ENCODE results near the gene CYB5A.

Gene CYB5A

DNA sequence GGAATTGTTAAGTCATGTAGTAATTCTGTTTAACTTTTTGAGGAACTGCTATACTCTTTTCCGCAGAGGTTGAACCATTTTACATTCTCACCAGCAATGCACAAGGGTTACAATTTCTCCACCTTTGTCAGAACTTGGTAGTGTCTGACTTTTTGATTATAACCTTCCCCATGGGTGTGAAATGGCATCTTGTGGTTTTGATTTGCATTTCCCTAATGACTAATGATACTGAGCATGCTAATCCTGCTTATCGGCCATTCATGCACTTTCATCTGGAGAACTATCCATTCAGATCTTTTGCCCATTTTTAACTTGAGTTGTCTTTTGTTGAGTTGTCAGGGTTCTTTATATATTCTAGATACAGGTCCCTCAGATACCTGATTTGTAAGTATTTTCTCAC, 47.2 kb downstream of the CYB5A start:
- DNase-seq (ENCODE audit: low spot score): no peak

DNA sequence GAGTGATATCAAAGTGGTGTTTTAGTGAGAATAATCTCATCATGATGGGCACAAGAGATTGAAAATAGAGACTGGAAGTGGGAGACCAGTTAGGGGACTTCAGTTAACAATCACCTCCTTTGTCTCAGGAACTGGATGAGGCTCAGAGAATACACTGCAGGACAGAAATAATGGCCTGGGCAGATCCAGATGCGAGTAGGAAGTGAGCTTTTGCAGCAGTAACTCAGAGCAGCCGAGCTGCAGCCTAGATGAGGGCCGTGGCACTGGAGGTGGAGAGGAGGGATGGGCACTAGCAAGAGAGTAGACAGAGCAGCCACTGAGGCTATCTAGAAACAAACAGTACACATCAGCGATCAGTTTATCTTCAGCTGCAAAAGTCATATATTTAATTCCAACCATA, 48.6 kb downstream of the CYB5A start:
- DNase-seq (ENCODE audit: low spot score): no peak

DNA sequence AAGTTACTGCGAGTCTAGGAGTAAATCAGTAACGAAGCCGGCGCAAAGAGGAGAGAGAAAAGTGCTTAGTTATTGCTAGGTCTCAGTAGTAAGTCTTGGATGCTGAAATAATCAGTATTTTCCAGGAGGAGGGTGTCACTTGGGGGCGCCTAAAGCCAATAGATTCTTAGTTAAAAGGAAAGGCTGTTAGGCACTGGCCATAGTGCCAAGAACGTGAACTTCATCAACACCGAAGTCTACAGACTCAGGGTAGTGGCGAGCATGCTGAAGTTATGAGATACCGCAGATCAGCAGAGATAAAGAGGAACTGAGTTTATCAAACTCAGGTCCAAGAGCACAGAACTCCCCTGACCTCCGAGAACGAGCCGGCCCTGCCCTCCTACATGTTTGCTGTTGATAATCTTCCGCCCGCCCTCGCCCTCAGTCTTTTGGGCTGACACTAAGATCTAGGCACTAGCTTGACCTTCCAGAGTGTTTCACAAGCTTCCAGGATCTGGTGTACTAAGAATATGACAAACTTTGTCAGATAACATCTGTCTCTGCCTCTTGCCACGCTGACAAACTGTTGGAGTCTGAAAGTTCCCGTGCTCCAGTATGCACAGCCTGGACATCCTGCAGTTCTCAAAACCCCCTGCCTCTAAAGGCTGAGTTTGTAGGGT, 49.2 kb downstream of the CYB5A start:
- peak; percentile 46 for DNase-seq (ENCODE audit: low spot score)

DNA sequence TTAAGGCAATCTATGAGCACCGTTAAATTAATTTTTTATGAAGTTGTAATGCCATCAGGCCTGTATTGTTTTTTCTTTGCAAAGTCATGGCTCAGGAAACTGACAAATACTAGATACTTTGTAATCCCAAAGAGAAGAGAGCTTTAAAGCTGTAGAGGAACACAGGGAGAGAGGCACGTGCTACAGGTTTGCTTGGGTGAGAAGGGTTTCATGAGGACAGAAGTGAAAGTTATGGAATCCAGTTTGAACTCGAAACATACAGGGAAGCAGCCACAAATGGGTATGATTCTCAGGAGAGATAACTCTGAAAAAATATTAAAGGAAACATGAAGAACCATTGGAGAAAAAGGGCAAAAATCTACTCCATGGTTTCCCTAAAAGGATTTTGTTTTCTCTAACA, 49.8 kb downstream of the CYB5A start:
- no peak for DNase-seq (ENCODE audit: low spot score)

DNA sequence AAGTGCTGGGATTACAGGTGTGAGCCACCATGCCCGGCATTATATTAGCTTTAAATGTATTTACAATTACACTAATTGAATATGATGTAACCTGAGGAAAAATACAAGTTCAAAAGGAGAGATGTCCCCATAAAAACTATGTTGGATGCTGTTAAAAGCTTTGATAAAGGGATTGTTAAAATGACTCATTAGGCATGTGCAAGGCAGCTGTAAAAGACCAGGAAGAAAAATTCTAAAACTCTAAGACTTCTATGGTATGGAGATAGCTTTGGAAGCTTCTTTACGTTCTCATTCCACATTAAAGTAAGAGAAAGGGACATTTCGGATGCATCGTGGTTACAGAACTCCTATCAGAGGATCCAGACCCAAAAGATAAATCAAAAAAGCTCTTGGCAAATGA, 50.3 kb downstream of the CYB5A start:
- no peak for DNase-seq (ENCODE audit: low spot score)

DNA sequence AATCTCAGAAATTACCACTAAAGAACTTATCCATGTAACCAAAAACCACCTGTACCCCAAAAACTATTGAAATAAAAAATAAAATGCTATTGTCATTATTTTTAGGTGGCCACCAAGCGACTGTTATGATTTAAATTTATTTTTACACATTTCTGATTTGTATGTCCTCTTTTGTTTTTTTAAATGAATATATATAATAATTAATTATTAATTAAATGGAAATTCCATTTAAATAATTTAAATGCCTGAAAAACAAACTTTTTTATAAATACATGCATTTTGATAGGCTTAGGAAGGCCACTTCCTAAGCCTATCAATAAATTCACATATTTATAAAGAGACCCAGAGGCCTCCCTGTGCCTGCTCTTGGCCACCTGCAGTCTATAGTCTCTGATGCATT, 52.2 kb downstream of the CYB5A start:
- DNase-seq (ENCODE audit: low spot score): no peak

DNA sequence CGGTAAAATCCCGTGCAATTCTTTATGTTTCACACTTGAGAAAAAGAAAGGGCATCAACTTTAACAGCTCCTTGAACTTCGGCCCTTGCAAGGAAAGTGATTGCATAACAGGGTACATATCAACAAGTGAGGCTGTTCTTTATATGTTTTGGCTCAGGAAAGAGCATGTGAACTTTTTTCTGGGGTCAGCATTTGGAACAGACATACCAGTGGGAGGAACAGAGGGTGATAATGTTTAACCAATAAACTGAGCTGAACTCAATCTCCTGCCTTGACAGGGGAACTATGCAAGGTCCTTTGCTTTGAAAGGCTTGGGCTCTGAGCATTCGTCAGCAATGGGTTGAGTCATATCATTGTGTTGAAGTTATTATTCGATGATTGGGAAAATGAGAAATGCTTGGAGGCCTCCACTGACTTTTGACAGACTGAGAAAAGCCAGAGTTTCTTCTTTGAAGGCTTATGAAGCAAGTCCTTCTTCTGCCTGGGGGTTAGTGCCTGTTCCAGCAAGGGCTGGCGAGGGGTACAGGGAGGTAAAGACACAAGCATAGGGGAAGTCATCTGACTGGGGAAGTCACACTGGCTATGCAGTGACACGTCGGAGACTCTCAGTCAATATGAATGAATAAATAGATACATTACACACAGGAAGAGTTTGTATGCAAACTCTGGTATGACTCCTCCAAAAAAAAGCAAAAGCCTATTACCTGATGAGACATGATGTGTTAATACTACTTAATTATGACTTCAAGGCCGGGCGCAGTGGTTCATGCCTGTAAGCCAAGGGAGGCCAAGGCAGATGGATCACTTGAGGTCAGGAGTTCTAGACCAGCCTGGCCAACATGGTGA, 57.2 kb downstream of the CYB5A start:
- DNase-seq (ENCODE audit: low spot score): no peak

DNA sequence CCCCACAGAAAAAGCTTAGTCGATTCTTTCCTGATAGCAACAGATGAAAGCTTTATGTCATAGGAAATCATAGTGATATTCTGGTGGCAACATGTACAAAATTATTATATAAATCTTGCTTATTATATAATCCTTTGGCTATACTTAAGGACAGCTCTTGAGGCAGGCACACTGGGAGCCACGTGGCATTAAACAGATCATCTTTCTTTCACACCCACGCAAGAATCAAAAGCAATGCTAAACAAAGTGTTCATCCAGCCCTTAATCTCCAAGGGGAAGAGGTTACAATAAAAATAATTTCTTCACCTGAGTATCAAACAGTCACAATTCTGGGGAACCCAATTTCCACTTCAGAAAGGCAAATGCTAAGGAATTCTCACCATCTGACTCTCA, 57.8 kb downstream of the CYB5A start:
- no peak for DNase-seq (ENCODE audit: low spot score)

DNA sequence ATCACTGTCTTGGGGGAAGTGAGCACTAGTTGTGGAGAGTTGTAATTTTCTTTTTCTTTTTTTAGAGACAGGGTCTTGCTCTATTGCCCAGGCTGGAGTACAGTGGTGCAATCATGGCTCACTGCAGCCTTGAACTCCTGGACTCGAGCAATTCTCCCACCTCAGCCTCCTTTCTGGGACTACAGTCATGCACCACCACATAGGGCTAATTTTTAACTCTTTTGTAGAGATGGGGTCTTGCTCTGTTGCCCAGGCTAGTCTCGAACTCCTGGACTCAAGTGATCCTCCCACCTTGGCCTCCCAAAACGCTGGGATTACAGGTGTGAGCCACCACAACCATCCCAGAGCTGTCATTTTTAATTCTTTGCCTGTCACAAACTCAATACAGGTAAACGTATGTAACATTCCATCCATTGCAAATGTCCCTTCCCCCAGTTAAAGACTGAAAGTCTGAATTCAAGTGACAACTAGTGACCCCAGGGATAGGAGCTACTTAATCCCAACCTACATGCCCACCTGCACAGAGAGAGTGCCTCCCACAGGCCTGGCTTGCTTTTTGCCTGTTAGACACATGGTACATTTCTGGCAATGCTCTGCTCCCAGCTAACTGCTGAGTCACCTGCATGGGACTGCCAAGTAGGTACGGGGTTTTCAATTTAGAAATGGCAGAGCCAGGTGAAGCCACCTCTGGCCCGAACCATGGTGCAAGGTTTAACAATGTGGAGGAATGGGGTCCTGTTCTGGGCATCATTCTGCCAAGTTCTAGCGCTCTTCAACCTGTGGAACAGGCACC, 60.6 kb downstream of the CYB5A start:
- DNase-seq (ENCODE audit: low spot score): no peak

DNA sequence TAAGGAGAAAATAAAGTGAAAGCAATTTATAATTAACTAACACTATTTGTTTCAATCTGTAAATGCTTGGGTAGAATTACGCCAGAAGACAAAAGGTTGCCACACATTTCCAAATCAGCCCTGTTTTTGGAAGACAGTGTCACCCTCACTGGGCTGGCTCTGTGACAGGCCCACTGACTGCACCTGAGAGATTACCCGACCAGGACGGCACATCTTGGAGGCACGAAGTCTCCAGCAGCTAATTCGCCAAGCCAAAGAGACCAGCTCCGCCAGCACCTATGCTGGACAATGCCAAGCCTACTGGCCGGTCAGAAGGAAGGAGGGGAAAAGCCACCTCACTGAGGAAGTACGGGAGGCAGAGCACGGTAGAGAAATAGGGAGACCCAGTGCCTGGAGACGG, 61.9 kb downstream of the CYB5A start:
- no peak for DNase-seq (ENCODE audit: low spot score)

DNA sequence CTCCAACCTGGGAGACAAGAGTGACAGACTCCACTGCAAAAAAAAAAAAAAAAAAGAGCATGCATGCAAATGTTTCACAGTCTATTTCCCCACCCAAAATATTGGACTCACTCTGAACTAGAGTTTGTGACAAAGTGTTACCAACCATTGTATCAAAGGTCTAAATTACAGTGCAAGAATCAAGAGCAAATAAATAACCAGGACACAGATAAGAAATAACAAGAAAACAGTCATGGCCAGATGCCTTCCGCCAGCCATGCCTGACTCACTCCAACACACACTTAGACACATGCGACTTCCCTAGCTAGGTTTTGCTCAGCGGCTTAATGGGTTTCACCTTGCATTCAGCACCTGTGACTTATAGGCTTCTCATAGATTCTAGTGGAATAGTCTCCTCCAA, 62.8 kb downstream of the CYB5A start:
- no peak for DNase-seq (ENCODE audit: low spot score)

DNA sequence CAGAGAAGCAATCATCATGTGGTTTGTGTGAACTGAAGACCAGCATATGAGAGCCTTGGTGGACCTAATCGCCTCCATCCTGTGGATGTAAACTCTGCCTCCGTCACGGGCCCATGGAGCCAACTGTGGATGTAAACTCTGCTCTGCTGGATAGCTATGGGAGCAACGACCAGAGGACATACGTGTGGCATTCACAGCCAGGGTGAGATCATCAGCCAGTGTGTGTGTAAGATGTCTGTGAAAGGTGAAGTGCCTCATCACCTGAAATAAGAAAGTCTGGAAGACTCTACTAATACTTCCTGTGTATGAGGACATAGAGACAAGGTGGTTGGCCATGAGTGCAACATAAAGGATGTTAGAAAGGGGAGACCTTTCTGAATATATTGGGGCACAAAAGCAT, 63.5 kb downstream of the CYB5A start:
- no peak for DNase-seq (ENCODE audit: low spot score)

DNA sequence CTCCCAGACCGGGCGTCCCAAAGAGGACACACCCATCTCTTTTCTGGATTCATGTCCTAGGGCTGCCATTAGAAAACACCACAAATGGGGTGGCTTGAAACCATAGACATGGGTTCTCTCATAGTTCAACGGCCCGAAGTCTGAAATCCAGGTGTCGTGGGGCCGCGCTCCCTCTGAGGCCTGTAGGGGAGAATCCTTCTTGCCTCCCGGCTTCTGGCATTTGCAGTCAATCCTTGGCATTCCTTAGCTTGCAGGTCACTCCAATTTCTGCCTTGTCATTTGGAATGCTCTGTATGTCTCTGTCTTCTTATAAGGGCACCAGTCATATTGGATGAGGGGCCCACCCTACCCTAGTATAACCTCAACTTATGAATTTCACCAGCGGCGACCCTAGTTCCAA, 65.1 kb downstream of the CYB5A start:
- DNase-seq (ENCODE audit: low spot score): no peak

DNA sequence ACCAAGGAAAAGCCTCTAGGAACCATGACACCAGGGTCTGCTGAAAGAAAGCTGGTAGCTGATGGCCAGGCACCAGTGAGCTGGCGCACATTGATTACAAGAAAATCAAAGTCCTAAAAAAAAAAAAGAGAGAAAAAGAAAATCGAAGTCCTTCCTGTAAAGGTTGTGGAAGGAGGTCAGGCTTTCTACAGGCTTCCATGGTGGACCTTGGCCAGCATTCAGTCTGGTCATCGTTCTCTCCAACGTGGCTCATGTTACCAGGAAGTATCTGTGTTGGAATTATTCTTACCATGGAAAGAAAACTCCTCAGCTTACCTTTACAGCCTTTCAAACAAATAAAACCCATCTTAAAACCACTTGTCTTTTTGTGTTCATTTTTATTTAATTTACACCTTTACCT, 65.6 kb downstream of the CYB5A start:
- DNase-seq (ENCODE audit: low spot score): no peak

DNA sequence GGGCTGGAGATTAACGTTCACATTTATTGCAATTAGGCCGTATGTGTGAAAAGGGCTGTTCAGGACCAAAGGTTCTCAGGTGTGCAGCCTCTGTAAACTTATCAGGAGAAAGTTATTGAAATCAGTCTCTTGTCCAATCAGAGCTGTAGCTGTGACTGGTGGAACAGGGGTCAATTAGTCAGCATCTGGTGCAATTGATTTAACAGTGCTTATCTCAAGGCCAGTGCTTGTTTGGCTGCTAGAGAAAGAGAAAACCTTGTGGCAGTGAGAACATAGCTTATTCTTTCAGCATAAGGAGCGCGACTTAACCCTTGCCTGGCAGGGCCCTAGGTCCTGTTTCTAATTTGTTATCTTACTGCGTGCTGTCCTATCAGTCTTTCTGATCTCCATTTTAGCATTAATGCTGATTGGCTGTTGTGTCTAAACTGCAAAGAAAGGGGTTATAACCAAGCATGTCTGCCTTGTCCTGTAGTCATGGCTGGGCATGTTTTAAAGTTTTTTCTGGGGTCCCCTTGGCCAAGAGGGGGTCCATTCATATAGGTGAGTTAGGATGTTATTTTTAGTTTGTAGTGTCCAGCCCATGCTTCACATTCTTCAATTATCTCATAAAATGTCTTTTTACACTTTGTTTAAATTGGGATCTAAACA, 66.4 kb downstream of the CYB5A start:
- DNase-seq (ENCODE audit: low spot score): no peak

DNA sequence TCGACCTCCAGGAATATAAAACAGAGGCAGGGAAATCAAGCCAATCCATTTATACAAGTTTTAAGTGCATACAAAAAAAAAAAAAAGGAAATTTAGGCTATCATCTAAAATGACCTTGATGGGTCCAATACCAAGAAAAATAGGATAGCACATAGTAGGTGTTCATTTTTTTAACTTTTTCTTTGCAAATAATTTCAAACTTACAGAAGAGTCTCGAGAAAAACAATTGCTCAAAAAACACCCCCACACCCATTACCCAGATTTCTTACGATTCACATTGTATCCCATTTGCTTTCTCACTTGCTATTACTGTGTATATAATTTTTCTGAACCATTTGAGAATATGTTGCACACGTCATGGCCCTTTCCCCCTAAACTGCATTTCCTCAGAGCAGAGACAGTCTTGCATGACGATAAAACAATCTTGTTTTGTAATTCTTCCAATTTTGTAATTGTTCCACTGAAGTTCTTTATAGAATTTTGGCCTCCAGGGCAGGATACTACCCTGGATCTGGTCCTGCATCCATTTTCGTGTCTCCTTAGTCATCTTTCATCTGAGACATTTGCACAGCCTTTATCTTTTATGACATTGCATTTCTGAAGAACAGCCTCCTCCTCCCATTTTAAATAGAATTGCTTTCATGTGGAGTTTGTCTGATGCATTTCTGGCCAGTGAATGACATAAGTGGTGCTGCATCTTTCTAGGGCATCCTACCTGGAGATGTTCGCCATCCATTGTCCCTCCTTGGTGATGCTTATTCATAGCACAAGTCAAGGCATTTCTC, 68.9 kb downstream of the CYB5A start:
- no peak for DNase-seq (ENCODE audit: low spot score)

DNA sequence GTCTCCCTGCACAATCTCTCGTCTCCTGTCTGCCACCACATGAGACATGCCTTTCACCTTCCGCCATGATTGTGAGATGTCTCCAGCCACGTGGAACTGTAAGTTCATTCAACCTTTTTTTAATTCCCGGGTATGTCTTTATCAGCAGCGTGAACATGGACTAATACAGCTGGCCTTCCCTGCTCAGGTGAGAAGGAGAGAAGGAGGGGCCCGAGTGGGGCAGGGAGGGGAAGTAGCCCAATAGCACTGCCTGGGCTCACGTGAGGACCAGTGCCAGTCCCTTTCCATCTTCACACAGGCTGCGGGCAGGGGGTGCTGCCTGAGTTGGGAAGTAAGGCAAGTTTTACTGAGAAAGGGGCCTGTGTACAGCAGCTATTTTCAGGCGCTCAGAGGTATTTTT, 70.7 kb downstream of the CYB5A start:
- no peak for DNase-seq (ENCODE audit: low spot score)

DNA sequence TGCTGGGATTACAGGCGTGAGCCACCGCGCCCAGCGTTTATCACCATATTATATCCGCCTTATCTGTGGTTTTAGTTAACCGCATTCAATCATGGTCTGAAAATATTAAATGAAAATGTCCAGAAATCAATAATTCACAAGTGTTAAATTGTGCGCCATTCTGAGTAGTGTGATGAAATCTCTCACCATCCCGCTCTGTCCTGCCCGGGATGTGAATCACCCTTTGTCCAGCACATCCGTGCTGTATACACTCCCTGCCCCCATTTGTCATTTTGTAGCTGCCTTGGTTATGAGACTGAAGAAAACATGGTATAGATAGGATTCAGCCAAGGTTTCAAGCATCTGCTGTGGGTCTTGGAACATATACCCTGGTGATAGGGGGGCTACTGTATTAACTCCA, 72.7 kb downstream of the CYB5A start:
- peak; percentile 21 for DNase-seq (ENCODE audit: low spot score)

DNA sequence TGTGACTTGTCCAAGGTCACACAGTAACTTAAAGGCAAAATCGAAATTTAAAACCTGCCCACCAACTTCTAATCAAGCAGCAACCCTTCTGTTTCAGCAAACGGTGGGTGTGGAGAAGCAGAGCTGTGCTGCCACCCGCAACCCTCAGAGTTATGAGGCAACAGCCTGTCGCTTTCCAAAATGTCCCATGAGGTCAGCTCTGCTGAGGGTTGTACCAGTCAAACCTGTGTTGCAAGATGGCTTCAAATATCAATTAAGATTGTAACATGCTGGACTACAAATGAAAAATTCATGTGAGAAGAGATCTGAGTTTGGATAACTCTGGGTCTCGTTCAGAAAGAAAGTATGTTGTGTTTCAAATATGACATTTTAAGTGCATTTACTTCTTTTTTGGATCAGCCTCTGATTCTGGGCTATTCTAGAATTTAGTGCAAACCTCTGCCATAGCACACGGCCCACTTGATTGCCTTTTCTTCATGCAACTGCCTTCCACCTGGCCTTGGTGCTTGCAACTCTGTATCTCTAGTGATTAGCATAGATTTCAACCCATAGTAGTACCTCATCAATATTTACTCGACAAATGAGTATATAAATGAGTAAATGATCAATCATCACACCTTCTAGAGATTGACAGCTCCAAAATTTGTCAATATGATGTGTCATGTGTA, 74.2 kb downstream of the CYB5A start:
- no peak for DNase-seq (ENCODE audit: low spot score)

DNA sequence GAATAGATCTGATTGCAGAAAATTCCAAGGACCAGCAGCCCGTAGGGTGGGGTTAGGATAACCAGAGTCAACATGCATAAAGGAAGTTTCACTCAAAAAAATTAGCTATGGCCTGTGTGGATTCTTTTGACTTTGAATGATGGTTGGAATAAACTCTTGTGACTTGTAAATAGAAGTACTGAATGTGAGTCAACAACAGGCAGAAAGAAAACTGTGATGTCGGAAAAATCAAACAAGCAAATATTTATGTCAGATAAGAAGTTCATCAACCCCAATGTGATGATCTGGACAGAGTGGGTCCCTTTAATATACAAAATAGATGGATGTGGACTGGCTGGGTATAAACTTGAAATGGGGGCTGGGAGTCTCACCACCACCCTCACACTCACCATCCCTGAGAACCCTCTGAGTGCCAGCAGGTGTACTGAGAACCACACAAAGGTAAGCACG, 75.1 kb downstream of the CYB5A start:
- DNase-seq (ENCODE audit: low spot score): no peak

DNA sequence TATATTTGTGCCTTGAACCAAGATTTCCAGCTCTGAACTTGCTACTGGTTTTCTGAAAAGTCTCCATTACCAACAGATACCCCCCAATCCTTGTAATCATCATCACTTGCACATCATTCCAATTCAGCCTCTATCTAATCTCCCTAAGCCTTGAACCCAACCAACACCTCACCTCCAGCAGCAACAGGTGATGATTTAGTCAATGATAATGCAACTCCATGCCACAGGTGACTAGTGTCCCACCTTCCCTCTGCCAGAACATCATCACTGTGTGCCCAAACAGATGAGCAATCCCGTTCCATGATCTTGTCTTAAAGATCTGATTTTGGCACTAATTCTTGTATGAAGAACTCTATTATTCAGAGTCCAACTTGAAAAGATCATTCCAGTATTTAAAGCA, 75.9 kb downstream of the CYB5A start:
- DNase-seq (ENCODE audit: low spot score): no peak

All from pons (tissue), 1 donor.